22Rv1 (cell line): ENCODE measurements around the gene NTRK3.

Experiments used
- H3K27ac ChIP-seq: fragments of 450-650 bp; 2 replicates; pipeline ENCODE4 v1.5.1; 2017
- ZFX ChIP-seq: fragments of 450-650 bp; IDR thresholded peaks from 2 replicates; pipeline ENCODE4 v1.6.1; 2017; ENCODE audit warnings: antibody characterized with exemption, borderline replicate concordance
- TF ChIP-seq, protein P1 (sequence below): fragments of 450-650 bp; IDR thresholded peaks from 2 replicates; pipeline ENCODE4 v1.5.1; 2017; ENCODE audit warnings: mild to moderate bottlenecking

Gene NTRK3

DNA sequence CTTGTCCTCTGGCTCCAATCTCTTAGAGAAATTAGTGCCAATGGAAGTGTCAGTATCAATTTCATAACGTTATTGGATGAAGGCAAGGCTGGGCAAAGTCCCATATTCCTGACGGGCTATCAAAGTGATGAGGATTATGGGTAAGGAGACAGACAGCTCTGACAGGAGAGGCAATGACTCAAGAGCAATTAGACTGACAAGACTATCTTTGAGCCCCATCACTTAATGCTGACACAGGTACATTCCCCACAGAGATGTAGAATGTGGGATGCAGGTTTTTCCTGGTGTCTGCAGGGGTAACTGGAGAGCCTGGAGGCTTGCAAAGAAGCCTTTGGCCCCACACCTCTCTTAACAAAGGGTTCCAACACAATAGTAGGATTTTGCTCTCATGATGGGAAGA is 208.3 kb downstream of the NTRK3 start:
- no peak overlapping the region for H3K27ac ChIP-seq
- TF ChIP-seq, protein P1, sequence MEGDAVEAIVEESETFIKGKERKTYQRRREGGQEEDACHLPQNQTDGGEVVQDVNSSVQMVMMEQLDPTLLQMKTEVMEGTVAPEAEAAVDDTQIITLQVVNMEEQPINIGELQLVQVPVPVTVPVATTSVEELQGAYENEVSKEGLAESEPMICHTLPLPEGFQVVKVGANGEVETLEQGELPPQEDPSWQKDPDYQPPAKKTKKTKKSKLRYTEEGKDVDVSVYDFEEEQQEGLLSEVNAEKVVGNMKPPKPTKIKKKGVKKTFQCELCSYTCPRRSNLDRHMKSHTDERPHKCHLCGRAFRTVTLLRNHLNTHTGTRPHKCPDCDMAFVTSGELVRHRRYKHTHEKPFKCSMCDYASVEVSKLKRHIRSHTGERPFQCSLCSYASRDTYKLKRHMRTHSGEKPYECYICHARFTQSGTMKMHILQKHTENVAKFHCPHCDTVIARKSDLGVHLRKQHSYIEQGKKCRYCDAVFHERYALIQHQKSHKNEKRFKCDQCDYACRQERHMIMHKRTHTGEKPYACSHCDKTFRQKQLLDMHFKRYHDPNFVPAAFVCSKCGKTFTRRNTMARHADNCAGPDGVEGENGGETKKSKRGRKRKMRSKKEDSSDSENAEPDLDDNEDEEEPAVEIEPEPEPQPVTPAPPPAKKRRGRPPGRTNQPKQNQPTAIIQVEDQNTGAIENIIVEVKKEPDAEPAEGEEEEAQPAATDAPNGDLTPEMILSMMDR = no peak
- no peak for TF ChIP-seq ZFX

DNA sequence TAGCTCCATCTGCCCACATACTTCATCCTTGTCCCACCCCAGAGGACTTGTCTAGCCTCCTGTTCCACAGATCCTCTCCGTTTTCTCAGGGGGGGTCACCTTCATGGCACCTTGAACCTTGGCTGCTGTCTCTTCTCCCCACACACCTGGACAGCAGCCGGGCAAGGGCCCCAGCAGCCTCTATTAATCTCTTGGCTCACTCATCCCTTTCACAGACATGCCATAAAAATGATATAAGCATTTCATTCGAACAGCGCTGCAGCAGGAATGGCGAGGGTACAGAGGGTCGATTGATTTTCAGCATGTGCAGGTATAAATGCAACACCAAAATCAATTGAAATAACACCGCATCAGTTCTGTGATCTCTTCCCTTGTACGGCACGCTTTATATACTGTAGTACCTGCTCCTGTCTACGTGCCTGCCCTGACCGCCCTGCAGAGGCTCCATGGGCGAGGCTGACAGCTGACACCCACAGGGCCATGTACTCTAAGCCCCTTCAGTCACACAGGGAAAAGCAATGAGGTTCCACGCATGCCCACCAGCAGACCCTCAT is 209.9 kb downstream of the NTRK3 start:
- TF ChIP-seq ZFX = no peak
- TF ChIP-seq, protein P1 = no peak

DNA sequence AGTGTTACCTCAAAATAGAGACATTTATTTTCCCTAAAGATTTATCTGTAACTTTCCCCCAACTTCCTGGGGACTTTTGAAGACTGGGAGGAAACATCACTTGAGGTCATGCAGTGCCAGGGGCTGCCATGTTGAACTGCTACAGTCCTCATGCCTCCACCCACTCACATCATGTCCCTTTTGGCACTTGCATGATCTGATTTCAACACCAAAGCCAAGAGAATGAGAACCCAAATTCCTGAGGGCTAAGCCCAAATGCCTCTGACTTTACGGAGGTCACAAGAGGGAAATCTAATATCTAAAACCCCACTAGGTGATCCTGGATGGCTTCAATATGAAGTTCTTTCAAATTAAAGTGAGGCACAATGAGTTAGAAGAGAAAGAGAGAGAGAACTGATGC is 213.1 kb downstream of the NTRK3 start:
- TF ChIP-seq, protein P1 = no peak
- no peak for TF ChIP-seq ZFX

More for the DNA sequence above, 209.9 kb downstream of the NTRK3 start:
- H3K27ac ChIP-seq = no peak overlapping the region

DNA sequence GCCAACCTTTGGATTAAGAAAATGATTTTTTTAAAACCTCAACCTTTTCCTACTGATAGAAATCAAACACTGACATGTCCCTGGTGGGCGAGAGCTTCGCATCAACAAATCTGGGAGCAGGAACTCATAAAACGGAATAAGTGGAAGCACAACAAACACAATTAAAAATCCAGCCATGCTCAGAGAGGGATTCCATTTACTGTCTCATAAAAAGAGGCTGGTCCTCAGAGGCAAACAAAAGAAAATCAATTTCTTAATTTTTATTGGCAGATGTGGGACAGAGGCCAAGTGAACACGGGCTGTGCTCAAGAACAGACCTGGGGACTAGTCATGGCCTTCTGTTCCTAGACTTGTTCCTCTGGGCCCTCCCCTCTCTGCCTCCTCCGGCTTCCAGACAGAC is 214.5 kb downstream of the NTRK3 start:
- H3K27ac ChIP-seq = no peak overlapping the region
- TF ChIP-seq, protein P1 = no peak
- TF ChIP-seq ZFX = no peak

More for the DNA sequence above, 213.1 kb downstream of the NTRK3 start:
- no peak overlapping the region for H3K27ac ChIP-seq

DNA sequence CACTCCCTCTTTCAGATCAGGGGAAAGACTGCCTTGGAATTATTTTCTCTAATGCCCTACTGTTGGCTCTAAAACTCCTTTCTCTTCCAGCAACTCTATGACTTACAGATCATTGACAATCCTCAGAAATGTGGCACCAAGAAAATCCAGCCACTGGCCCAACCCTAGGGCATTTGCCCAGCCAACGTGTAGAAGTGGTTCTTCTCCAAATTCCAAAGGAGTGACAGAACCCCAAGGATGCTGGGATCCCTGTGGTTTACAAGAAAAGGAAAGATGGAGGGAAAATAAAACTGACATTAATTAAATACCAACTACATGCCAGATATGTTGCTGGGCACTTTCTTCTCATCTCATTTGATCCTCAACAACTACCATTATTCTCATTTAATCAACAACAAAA is 216.0 kb downstream of the NTRK3 start:
- TF ChIP-seq, protein P1 = no peak
- TF ChIP-seq ZFX = no peak

DNA sequence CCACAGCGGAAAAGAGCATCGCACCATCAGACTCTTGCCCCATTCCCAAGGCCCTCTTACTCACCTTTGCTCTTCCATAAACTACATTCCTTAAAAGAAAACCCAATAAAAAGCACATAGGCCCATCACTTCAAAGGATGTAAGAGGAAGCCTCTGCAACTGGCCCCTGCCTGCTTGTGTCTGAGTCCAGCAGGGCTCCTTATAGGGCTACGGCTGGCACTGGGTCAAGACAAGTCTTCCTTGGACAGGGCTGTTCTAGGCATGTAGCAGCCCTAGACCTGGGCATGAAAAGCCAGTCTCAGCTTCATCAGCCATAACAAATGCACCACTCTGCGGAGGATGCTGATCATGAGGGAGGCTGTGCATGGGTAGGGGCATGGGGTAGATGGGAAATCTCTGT is 218.3 kb downstream of the NTRK3 start:
- TF ChIP-seq, protein P1 = no peak
- TF ChIP-seq ZFX = no peak
- H3K27ac ChIP-seq = no peak overlapping the region

More for the DNA sequence above, 216.0 kb downstream of the NTRK3 start:
- H3K27ac ChIP-seq = no peak overlapping the region

DNA sequence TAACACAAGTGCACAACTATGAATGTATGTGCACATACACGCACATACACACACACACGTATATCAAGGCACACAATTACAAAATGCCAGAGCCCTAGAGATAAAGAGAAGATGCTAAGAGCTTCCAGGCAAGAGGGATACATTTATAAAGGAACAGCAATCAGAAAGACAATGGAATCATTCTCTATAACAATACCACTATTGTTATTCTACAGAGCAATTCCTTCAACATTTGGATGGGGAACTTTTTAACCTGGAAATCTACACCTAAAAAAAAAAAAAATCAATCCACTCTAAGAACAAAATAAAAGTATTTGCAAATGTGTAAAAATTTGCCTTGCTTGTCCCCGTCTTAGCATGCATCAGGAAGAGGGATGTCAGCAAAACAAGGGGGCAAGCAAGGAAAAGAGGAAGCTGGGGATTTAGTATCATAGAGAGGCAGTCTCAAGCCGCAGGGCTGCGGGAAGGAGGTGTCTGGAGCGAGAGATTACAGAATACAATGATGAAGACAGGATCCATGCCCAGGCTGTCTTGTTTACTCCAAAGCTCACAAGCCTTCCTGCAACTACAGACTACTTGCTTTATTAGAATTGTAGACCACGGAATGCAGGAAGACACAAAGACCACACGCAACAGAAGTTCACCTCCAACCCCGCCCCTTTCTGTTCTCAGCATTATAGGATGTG is 220.2 kb downstream of the NTRK3 start:
- no peak for TF ChIP-seq ZFX
- TF ChIP-seq, protein P1 = no peak
- H3K27ac ChIP-seq = no peak overlapping the region
